Inferior parietal cortex (tissue), 1 donor: ENCODE results near the gene ILKAP.
A peak's percentile ranks its signal among the peaks of the same experiment; 100 is the strongest.
"Not testable (repeated sequence)": the region's sequence is repeated elsewhere in the genome, so short reads cannot be mapped to it uniquely, and the experiment has no call there.

Source experiments
- DNase-seq: peaks from one replicate; pipeline ENCODE4 v3.0.0-alpha.2; 2016; ENCODE audit errors: extremely low spot score

The ILKAP gene

DNA sequence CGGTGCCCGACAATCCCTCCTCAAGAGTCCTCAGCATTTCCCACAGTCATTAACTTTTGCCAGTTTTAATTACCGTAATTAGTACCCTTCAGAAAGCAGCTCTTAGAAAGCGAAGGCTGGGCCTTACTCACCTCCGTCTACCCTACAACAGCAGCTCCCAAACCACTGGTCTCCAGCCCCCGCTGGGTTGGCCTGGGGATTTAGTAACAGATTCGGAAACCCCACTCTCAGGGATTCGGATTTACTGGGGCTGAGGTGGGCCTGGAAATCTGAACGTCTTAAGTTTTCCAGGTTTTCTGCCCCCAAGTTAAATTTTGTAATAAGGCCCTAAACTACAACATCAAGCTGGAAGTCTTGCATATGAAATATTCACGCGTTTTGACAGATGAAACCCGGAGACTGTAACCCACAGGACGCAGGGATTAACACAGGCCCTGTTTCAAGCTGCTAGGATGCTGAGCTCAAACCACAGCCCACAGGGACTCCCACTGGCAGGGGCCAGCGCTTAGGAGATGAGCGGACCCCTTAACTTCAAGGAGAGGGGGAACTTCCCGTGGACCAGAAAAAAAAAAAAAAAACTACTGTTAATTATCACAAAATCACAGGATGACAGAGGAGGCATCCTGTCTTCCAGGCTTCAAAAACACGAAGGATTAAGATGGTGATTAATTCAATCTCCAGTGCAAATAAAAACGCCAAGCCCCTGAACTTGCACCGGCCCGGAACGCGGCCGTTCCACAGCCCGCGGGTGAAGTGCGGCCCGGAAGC is 985 bp downstream of the ILKAP start:
- DNase-seq = no peak

DNA sequence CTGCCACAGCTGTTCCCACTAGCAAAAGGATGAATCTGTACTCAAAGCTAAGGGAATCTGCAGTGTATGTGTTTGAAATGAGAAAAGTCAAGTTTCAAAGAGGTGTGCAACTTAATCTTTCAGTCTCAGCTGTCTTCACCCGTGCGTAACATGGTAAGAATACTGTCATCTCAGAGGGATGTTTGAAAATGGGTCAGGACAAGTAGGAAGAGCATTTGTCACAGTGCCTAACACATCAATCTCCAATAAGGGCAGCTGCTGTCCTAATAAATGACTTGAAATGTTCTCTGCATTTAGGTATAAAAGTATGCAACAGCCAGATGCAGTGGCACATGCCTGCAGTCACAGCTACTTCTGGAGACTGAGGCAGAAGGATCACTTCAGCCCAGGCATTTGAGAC is 13.1 kb downstream of the ILKAP start:
- no peak for DNase-seq

DNA sequence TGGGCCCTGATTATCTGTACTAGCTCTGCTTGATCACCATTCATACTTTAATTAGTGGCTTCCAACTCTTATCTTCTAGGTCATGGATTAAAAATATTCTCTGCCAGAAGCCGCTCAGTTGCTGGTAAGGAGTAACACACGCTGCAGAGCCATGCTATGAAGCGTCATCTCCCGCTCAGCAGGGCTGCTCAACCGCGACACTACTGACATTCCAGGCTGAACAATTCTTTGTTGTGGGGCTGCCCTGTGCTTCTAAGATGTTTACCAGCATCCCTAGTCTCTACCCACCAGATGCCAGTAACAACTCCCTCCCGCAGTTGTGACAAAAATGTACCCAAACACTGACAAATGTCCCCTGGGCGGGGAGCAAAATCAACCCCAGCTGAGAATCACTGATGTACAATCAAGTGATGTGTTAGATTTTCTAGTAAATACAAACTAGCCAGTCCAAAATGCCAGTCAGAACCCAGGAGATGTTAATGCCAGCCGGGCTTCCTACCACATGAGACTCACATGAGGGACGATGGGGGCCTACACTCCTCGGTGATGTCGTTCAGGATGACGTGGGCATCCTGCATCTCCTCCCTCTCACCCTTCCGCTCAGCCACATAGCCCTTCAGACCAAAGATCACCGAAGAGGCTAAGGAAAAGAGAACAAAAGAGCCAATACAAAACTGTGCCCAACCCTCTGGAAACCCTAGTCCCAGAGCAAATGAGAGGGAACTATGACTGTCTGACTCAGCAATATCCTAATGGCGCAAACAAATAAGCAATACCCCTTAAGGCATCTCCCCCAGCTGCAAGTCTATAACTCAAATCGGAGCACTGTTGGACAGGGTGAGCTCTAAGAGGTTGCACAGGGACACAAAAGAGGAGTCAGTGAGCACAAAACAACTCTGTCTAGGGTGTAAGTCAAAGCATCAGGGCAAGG is 15.6 kb downstream of the ILKAP start:
- peak; percentile 45 for DNase-seq

DNA sequence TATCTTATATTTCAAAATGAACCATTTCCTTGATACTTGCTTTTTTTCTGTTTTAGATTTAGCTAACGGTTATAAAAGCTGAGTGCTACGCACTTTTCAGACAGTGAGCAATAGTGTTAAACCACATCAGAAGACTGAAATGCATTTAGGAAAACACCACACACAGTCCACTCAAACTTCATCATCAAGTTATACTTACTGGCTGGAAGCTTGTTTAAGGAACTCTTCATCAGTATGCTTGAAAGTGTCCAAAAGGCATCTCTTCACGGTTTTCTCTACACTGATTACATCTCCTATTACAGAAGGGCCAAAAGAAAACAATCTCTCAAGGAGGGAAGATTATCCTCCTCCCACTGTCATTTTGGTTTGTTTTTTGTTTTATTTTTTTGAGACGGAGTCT is 19.7 kb downstream of the ILKAP start:
- no peak for DNase-seq

DNA sequence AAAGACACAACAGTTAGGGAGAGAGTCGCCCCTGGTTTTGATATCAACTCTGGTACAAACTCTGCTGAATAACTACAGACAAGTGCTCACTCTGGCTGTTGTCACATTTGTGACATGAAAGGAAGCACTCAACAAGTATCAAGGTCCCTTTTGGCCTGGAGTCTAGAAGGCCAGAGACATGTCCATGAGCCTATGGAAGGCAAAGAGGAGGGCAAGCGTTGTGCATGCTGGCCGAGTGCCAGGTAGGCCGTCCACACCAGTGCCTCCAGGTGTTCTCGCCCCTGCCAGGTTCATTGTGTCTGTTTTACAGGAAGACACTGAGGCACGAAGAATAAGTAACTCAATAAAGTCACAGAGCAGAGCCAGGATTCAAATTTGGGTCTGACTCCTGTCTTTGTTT is 21.1 kb downstream of the ILKAP start:
- DNase-seq = no peak

DNA sequence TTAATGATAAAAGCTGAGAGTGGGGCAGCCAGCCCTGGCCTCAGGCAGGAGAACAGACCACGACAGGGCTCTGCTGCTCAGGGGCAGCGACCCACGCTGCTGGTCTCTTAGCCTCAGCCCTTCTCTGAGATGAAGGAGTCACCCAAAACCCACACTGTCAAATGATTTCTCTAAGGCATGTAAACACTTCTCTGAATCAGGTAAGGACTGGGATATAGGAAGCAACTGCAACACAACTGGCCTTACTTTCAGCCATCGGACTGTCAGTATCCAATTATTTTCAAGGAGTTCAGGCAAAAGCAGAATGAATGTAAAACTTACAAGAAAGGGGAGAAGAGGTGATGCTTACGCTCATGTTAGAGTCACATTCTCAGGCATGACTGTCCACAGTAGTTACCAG is 22.9 kb downstream of the ILKAP start:
- DNase-seq = no peak

DNA sequence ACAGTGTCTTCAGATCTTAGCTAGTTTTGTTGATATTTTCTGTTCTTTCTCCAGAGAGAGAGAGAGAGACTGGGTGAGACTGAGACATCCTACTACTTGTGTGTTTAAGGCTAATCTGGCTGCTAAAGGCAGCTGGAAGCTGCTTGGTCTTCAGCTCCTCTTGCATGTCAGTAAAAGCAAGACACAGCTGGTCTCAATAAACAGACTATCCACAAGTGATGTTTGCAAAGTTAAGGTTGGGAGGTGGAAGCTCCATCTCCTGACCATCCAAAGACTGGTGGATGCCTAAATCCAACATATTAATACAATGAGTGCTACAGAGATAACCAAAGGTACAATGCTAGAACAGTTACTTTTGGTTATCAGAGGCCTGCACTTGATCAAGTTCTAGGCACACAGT is 26.9 kb downstream of the ILKAP start:
- DNase-seq = no peak

DNA sequence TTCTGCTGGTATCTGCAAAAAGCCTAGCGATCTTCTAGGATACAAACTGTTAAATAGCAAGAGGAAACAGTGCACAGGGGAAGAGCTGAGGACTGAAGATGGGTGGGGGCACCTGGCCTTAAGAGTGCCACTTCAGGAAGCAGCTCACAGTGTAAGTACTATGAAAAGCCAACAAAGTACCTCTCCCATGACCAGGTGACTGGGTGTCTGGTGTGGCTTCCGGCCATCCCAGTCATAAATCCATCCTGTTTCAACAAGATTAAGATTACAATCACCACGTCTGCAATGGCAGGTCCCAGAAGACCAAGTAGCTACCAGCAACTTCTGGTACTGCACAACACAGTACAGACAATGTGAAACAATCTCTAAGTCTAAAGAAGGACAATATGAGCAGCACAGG is 28.8 kb downstream of the ILKAP start:
- DNase-seq = no peak

DNA sequence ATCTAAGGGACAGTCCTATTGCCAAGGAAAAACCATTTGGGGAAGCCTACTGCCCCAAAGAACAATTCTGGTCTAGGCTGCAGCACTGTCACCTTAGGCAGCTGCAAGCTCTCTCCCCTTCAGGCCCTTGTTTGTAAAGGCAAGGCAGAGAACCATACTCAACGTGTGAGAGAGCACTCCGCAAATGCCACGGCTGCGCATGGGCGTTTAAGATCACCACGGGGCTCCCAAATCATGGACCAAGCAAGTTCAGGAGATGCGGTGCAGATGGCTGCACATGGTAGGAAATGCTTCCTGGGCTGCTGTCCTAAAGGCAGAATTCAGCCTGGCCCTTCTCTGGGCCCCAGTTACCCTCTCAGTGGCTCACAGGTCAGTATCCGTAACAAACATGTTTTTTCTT is 29.2 kb downstream of the ILKAP start:
- no peak for DNase-seq

DNA sequence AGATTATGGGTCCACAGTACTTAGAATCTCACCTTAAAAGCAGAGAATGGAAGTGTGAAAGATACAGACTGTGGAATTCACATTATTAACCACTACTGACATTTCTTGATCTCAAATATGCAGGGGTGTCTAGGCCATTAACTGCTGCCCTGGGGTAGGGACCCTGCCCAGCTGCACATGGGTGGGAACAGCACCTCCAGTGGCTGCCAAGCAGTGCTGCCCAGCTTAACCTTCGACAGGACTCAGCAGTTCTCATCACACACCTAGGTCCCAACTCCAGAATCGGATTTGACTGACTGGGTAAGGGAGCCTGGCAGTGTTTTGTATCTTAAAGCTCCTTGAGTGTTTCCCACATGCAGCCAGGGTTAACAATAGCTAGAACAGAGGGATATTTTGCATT is 29.8 kb downstream of the ILKAP start:
- no peak for DNase-seq

DNA sequence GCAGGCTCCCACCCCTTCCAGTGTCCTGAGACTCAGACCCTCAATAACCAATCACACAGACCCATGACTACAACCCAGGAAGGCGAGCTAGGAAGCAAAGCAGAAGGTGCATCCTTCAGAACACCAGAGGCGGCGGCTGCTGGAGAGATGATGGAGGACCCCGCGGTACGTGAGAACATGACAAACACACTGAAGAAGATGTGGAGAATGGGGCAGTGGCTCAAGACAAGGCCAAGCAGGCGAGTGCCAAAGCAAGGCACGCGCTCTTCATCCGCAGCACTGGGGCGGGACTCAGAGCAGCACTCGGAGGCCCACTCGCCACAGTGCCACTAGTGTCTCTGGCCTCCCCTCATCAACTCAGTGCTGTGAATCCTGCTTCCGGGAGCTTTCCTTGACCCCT is 31.1 kb downstream of the ILKAP start:
- no peak for DNase-seq

DNA sequence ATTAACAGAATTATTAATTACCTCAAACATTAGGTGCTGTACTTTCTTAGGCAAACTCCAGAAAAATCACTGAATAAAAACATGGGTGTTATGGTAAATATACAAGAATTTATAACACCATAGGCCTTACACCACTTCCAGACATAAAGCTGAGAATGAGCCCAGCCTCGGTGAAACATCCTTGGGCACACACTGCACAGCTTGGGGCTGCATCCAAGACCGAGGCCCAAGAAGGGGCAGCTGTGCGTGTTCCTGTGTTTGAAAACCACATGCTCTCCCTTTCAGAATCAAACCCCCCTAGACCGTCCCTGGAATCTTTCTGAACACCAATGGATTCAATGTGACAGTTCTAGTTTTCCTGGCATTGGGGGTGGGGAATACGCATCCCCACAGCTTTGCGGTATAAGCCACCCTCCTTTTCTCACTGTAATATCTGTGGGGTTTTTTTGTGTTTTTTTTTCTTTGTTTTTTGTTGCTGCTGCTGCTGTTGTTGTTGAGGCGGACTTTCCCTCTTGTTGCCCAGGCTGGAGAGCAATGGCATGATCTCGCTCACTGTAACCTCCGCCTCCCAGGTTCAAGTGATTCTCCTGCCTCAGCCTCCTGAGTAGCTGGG is 31.8 kb downstream of the ILKAP start:
- no peak for DNase-seq

DNA sequence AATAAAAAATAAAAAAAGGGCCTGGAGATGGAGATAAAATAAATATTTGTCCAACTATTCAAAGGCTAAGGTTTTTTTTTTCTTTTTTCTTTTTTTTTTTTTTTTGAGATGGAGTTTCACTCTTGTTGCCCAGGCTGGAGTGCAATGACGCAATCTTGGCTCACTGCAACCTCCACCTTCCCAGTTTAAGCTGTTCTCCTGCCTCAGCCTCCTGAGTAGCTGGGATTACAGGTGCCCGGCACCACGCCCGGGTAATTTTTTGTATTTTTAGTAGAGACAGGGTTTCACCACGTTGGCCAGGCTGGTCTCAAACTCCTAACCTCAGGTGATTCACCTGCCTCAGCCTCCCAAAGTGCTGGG is 32.4 kb downstream of the ILKAP start:
- DNase-seq = not testable (repeated sequence)

DNA sequence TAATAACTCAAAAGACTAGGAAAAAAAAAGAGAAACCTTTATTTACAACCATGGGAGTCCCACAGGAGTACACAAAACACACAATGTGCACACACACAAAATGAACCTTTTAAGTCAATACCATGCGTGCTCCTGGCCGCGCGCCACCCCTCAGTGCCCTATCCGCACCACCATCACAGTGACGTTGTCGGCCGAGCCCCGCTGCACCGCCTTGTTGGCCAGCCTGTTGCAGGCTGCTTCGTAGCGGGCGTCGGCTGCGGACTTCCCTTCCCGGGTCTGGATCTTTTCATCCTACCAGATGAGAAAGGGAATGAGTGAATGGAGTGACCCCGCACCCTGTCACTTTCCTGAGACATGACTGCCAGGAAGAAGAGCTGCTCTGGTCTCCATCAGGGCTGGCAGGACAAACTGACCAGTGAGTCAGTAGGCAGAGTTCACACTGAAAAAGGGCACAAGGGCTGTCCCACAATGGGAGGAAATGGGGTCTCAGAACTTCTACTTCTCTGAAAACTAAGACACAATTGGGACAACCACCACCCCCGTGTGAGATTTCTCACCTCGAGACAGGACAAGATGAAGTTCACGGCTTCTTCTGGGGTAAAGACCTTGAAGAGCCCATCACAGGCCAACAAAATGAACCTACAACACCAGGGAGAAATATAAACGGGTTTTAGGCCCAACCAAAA is 33.0 kb downstream of the ILKAP start:
- no peak for DNase-seq

DNA sequence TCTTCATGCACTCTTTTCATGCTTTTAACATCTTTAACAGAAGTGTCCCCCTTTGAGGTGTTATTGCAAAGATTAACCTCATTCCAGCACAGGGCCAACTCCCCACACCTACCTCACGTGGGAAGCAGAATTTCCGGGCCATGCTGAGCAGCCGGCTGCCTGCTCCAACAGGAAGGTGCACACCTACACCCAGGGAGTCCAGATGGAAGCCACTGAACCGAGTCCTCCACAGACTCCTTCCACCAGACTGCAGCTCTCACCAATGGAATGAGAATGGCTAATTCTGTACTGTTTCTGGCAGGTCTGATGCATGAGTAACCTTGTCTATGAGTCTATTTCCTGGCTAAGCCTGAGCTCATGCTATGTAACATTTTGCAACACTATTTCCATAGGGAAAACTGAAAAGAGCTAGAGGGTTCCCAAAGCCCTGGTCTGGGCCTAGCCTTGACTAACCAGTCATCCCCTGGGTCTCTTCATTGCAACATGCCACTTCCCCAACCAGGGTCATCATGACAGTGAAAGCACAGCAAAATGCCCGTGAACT is 33.7 kb downstream of the ILKAP start:
- DNase-seq = no peak

DNA sequence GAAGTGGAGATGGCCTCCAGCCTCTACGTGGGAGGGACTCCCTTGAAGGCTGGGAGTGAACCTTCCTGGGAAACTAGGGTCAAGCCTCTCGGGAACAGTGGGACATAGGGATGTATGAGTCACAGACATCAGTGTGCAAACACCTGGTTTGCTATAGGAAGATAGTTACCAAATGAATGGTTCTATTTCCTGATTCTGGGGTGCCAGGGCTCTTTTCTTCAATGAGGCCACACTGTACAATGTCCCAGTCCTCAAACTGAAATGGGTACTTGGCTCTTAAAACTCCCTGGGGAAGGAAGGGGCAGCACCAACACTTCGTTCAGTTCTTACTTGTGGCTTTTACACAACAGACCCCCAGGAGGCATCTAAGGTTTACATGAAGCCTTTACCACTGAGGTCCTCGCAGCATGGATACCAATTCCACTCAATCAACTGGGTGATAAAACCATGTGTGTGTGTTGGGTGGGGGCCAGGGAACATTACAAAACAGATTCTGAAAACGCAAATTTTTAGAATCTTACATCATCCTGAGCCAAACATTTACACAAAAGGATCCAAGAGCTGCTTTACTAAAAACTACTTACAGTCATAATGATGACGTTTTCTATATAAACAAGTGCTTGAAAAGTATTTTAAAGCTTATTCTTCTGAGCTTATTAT is 34.3 kb downstream of the ILKAP start:
- DNase-seq = no peak

DNA sequence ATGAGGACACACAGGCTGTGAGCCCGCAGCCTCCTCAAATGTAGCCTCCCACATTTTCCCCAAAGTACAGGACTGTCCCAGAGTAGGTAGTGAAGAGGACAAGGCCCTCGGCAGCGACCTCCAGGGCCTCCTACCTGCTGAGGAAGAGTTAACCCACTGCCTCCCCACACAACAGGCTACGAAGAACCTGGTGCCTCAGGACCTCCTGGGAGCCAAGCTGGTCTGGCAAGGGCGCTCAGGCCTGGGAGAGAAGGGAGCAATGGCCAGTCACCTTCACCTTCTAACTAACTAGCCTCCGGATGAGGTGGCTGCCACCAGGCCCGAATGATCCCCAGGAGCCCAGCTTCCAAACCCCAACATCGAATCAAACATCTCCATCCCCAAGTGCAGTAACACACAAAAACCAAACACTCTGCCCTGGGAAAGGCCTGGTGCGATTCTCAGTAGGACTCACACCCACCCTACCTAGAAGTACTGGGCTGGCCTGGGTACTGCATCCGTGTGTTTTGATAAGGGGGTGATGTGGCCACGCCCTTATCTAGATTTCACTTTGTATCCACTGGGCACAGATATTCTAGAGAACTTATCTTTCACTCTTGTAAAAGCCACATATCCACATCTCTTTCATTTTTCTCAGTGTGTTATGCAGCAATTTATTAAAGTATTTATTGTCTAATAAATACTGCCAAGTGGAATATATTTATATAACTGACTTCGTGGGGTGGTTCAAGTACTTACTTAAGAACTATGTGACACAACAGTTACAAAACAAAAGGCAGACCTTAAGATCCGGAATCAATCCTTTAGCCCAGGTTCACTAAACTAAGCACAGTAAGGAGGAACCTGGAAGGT is 35.1 kb downstream of the ILKAP start:
- no peak for DNase-seq

DNA sequence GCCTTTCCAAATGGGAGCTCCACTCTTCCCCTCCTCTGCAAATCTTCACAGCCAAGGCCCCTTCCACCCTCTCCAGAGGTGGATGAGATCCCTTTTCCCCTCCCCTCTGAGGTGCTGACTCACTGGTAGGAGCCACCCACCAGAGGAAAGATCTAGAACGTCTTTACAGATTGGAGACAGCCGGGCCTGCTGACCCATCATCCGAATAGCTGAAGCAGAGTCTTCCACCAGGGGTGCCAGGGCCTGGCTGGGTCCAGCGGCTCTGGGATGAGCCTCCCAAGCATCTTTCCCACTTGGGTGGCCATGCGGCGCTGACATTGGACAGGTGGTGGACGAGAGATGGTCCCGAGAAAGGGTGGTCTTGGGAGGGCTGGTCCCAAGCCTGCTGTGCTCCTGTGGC is 35.7 kb downstream of the ILKAP start:
- DNase-seq = no peak

DNA sequence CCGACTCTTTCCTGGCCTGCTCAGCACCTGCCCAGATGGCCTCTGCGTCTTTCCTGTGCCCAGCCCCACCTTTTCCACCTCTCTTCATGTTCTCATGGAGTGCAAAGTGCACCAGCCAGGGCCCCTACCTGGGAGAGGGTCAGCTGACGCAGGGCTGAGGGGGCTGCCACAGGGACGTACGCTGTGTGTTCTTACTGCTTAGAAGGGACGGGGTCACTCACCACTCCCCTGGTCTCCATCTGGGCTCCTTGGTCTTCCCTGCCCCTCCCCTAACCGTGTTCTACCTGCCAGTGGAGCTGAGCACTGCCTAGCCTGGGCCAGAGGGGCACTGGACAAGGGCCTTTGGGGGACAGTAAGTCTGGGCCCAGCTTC is 36.2 kb downstream of the ILKAP start:
- no peak for DNase-seq
